ENCODE measurements around the gene NUDT3.

The NUDT3 gene

GRCh38 chr6:34237722-34238584, 154.5 kb downstream of the NUDT3 start:
- peak; percentile 26 for ATAC-seq
- TF ChIP-seq ESRRG (CRISPR knock-in tag; IDR thresholded peaks at IDR 0.05) (no peak), ZNF565 (CRISPR knock-in tag; conservative IDR thresholded peaks at IDR 0.05; ENCODE audit: low read depth) (no peak), PATZ1 (CRISPR knock-in tag; IDR thresholded peaks at IDR 0.05; ENCODE audit: borderline replicate concordance) (0 out of 2 replicates have a peak, but pooled peaks have one; percentile 40), CSDC2 (CRISPR knock-in tag; IDR thresholded peaks at IDR 0.05) (no peak)

GRCh38 chr6:34237316-34237721, 155.2 kb downstream of the NUDT3 start:
- no peak for TF ChIP-seq CSDC2 (CRISPR knock-in tag; IDR thresholded peaks at IDR 0.05)
- no peak for TF ChIP-seq ZNF565 (CRISPR knock-in tag; conservative IDR thresholded peaks at IDR 0.05; ENCODE audit: low read depth)
- no peak for TF ChIP-seq CREB5 (CRISPR knock-in tag; IDR thresholded peaks at IDR 0.05; ENCODE audit: low read depth)
- no peak for TF ChIP-seq GLIS3 (CRISPR knock-in tag; IDR thresholded peaks at IDR 0.05)
- no peak for TF ChIP-seq ISL1 (CRISPR knock-in tag; IDR thresholded peaks at IDR 0.05)
- no peak for TF ChIP-seq ZC3H10 (CRISPR knock-in tag; IDR thresholded peaks at IDR 0.05)
- 0 out of 3 replicates have a peak, but pooled peaks have one; percentile 18 for ATAC-seq

GRCh38 chr6:34236443-34237315, 155.8 kb downstream of the NUDT3 start, which contains the start of gene HMGA1:
Gene HMGA1 (plus strand): TSS chr6:34236873. CDS start chr6:34240781, 3,908 bp downstream.
- peak; percentile 87 for ATAC-seq
- peak; percentile 98 for TF ChIP-seq PATZ1 (CRISPR knock-in tag; IDR thresholded peaks at IDR 0.05; ENCODE audit: borderline replicate concordance)
- TF ChIP-seq ZFP3 (CRISPR knock-in tag; IDR thresholded peaks at IDR 0.05) = no peak
- TF ChIP-seq PPARA (CRISPR knock-in tag; IDR thresholded peaks at IDR 0.05; ENCODE audit: borderline replicate concordance) = no peak

GRCh38 chr6:34236131-34236442, 156.4 kb downstream of the NUDT3 start:
- TF ChIP-seq ZC3H10 (CRISPR knock-in tag; IDR thresholded peaks at IDR 0.05) (no peak), ZNF70 (CRISPR knock-in tag; IDR thresholded peaks at IDR 0.05) (no peak), ESRRG (CRISPR knock-in tag; IDR thresholded peaks at IDR 0.05) (no peak), CSDC2 (CRISPR knock-in tag; IDR thresholded peaks at IDR 0.05) (no peak), POU6F1 (CRISPR knock-in tag; IDR thresholded peaks at IDR 0.05; ENCODE audit: borderline replicate concordance, low read depth) (no peak), OSR1 (CRISPR knock-in tag; IDR thresholded peaks at IDR 0.05) (no peak), GLIS3 (CRISPR knock-in tag; IDR thresholded peaks at IDR 0.05) (no peak), TSHZ2 (CRISPR knock-in tag; IDR thresholded peaks at IDR 0.05) (no peak), ZNF565 (CRISPR knock-in tag; conservative IDR thresholded peaks at IDR 0.05; ENCODE audit: low read depth) (no peak), PATZ1 (CRISPR knock-in tag; IDR thresholded peaks at IDR 0.05; ENCODE audit: borderline replicate concordance) (no peak), RARB (CRISPR knock-in tag; IDR thresholded peaks at IDR 0.05) (no peak), ZFP3 (CRISPR knock-in tag; IDR thresholded peaks at IDR 0.05) (no peak), TCF4 (CRISPR knock-in tag; IDR thresholded peaks at IDR 0.05; ENCODE audit: borderline replicate concordance) (no peak), CSRNP3 (CRISPR knock-in tag; IDR thresholded peaks at IDR 0.05) (no peak), ZNF8 (CRISPR knock-in tag; IDR thresholded peaks at IDR 0.05) (no peak)
- ATAC-seq = no peak

All from SK-N-SH treated with all-trans-retinoic acid at 6 μM for 48 hours (cell line).